H1 (cell line): ENCODE measurements around the gene RASAL2. TPM values are rescaled to one million over a fixed set of nuclear protein-coding genes. Genes with fewer than 3 reads are reported as not detected.
A peak's percentile ranks its signal among the peaks of the same experiment; 100 is the strongest.

Source experiments
- CBX5 ChIP-seq: fragments of 300-800, 300-1000 bp; sonication (generic); IDR thresholded peaks from 2 replicates; pipeline ENCODE4 v1.7.1; 2016; ENCODE audit warnings: antibody characterized with exemption, low read length, low read depth
- JUND ChIP-seq: IDR thresholded peaks from 2 replicates; pipeline ENCODE4 v1.6.1; 2011; ENCODE audit warnings: mild to moderate bottlenecking, improper control_type of control experiment, low read length
- KDM1A ChIP-seq: fragments of 200-600, 300-600 bp; sonication (generic); IDR thresholded peaks from 2 replicates; pipeline ENCODE4 v1.7.1; 2016; ENCODE audit warnings: mild to moderate bottlenecking, low read length, borderline replicate concordance
- POLR2AphosphoS5 ChIP-seq: IDR thresholded peaks from 2 replicates; pipeline ENCODE4 v1.6.1; 2011; ENCODE audit warnings: low read depth, low read length
- YY1 ChIP-seq: IDR thresholded peaks from 2 replicates; pipeline ENCODE4 v1.6.1; 2011; ENCODE audit warnings: low read depth, mild to moderate bottlenecking, low read length
- polyA plus RNA-seq, 7 experiments: library from polyadenylated mRNA; depleted of rRNA in 3 of 7; stranded (reverse) in 5 of 7; unstranded in 2 of 7; fragments of >200 nt in 5 of 7; fragments of 200-250 nt in 2 of 7; gene quantifications; 1 replicate in 5 of 7; 2 replicates in 1 of 7; 4 replicates in 1 of 7; pipeline versions ENCODE4 v1.2.1 to v1.2.3, GENCODE V29; 2011 to 2013; ENCODE audit warnings: missing spikeins in 2 of 7, mixed read lengths in 2 of 7
- total RNA-seq: library from RNA; stranded (reverse); fragmentation: NEBNext Ultra II Directional; extraction: Animal tissue kit (Norgen Biotek cat#: 25700); gene quantifications from 2 replicates; pipeline ENCODE4 v1.2.1, GENCODE V29; 2021

RASAL2 gene
- total and polyA plus RNA-seq, 2 of the 8 experiments (the other 6 are each of a cell fraction or from before 2014, with no cell fraction given): 15.9 to 32.5 TPM

DNA sequence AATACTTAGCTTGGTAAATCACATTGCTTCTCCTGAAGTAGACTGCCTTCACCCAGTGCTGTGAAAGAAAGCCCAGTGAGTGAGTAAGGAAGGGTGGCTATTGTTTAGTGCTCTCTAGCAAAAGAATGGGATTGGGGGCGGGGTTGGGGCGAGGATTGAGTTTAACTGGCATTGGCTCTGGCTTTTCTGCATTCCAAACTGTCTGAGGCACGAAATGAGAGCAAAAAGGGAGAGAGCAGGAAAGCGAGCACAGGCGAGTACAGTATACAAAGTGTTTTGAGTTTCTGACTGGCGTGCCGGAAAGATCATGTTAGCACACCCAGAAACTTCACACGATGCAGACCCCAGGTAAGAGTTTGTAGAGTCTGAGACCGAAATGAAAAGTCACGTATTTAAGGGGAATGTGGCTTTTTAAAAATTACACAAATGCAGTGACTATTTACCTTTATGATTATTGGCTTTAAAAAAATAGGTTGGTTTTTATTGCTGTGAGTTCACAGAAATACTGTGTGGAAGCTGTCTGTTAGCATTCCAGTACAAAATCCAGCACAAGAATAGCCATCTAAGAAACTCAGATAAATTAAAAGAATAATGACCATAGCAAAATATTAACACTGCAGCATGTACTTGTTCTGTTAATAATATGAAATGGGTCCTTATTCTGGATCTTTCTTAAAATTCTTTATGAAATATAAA, 247.5 kb downstream of the RASAL2 start (continued):
- TF ChIP-seq CBX5 (no peak), JUND (peak; percentile 3; the same call in 1 of the 2 replicates), KDM1A (no peak), YY1 (0 out of 2 replicates have a peak, but pooled peaks have one; percentile 32), POLR2AphosphoS5 (peak; percentile 70; the same call in 1 of the 2 replicates)
